ENCODE data around the gene SRRM3.
"Not testable (repeated sequence)": the region's sequence is repeated elsewhere in the genome, so short reads cannot be mapped to it uniquely, and the experiment has no call there.

Gene SRRM3, protein sequence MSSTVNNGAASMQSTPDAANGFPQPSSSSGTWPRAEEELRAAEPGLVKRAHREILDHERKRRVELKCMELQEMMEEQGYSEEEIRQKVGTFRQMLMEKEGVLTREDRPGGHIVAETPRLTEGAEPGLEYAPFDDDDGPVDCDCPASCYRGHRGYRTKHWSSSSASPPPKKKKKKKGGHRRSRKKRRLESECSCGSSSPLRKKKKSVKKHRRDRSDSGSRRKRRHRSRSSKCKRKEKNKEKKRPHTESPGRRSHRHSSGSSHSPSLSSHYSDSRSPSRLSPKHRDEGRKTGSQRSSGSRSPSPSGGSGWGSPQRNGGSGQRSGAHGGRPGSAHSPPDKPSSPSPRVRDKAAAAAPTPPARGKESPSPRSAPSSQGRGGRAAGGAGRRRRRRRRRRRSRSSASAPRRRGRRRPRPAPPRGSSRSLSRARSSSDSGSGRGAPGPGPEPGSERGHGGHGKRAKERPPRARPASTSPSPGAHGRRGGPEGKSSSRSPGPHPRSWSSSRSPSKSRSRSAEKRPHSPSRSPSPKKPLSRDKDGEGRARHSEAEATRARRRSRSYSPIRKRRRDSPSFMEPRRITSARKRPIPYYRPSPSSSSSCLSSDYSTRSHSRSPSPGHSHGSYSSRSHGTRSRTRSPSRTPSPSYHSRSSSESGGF

GRCh38 chr7:76201732-76202665, at the start of gene SRRM3:
TSS of gene SRRM3 (plus strand) at chr7:76201896. CDS start at chr7:76235067, 33,171 bp downstream.
- DNase-seq: peak; percentile 86

- no peak for DNase-seq
Observed at GRCh38 chr7:76151932-76152331, 49.8 kb upstream of the SRRM3 start.

GRCh38 chr7:76153571-76154230, 48.0 kb upstream of the SRRM3 start:
- DNase-seq: peak; percentile 73

DNA sequence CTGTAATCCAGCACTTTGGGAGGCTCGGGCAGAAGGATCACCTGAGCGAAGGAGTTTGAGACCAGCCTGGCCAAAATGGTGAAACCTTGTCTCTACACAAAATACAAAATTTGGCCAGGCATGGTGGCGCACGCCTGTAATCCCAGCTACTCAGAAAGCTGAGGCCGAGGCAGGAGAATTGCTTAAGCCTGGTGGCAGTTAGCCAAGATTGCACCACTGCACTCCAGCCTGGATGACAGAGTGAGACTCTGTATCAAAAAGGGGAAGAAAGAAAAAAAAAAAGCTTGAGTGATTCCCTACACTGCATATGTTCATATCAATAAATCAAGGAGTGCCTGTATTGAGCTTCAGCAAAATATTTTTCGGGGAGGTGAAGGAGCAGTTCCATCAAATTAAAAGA, 45.8 kb upstream of the SRRM3 start:
- peak; percentile 77 for DNase-seq

- not testable (repeated sequence) for DNase-seq
Observed at GRCh38 chr7:76156992-76157685, 44.6 kb upstream of the SRRM3 start.

GRCh38 chr7:76158416-76158815, 43.3 kb upstream of the SRRM3 start:
- not testable (repeated sequence) for DNase-seq

GRCh38 chr7:76162416-76163170, 39.1 kb upstream of the SRRM3 start:
- DNase-seq: not testable (repeated sequence)

- DNase-seq: not testable (repeated sequence)
Observed at GRCh38 chr7:76163812-76164211, 37.9 kb upstream of the SRRM3 start.

DNA sequence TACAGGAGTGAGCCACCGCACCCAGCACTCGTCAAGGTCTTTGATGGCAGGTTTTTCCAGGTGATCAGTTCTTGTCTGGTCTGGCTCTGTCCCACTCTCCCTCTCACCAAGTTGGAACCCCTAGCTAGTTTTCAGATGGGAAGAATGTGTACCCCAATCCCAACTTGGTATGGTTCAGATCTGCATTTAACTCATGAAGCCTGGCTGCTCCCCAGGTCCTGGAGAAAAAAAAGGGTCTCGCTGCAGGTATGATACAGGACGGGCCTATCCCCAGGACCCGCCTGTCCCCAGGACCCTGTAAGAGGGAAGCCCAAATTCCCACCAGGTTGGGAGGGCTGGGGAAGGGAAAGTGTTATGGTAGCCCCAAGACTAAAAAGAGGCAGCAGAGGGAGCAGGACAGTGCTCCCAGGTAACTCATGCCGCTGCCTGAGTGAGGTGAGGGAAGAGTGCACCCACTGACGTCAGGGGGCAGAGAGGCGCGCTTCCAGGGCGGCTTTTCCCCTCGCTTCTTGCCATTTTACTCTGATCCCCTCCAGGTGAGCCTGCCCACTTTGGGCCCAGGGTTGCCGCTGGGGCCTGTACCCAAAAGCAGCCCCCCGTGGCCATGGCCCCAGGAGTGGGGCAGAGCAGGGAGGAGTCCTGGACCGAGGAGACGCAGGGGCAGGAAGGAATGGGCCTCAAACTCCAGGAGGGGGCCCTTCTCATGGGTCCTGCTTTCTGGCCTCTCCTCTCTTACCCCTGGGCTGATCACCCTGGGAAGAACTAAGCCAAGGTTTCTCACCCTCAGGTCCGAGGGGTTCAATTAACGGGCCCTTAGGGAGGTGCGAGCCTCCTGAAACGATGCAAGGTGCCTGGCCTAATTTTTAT, 36.4 kb upstream of the SRRM3 start:
- no peak for DNase-seq

- no peak for DNase-seq
Observed at GRCh38 chr7:76165973-76166403, 35.7 kb upstream of the SRRM3 start.

- peak; percentile 97 for DNase-seq
Observed at GRCh38 chr7:76166404-76167255, 35.1 kb upstream of the SRRM3 start.

- no peak for DNase-seq
Observed at GRCh38 chr7:76173566-76174205, 28.0 kb upstream of the SRRM3 start.

GRCh38 chr7:76176951-76177350, 24.7 kb upstream of the SRRM3 start:
- not testable (repeated sequence) for DNase-seq

GRCh38 chr7:76179686-76180085, 22.0 kb upstream of the SRRM3 start:
- DNase-seq: no peak

- DNase-seq: no peak
Observed at GRCh38 chr7:76182225-76182960, 19.3 kb upstream of the SRRM3 start.

DNA sequence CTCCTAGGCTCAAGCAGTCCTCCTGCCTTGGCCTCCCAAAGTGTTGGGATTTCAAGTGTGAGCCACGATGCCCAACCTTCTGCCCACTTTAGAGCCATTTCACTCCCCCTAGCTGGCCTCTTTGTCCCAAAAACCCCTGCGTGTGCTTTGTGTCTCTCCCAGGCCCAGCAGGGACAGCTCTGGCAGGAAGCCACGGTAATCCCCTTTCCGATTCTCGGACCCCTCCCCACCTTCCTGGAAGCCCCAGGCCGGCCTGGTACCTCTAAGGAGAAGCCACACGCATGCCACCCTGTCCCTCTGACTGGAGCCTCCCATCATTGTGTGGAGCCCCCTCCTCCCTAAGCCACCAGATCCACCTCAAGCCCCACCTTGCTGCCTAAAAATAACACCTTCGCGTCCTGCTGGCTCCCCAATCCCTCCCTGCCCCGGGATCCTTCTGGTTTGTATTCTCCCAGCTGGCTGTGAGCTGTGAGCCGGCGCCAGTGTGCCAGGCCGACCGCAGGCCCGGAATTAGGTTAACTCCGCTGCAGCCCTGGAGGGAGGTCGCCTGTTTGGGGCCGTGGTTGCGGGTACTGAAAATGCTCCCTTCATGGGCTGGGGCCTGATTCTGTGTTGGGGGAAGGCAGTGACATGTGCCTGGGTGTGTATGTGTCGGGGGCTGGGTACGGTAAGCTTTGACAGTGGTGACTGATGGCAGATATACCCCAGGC, 16.4 kb upstream of the SRRM3 start:
- DNase-seq: no peak

- DNase-seq: no peak
Observed at GRCh38 chr7:76187272-76187671, 14.4 kb upstream of the SRRM3 start.

Data from hematopoietic multipotent progenitor cell treated with erythropoietin and hydrocortisone succinate and interleukin-3 and kit ligand, for 6 days (in vitro differentiated cells).